ENCODE data around the gene COL4A3.

Gene COL4A3

GRCh38 chr2:227163998-227164762 is at the start of gene COL4A3, which contains the start of gene COL4A4:
TSS of gene COL4A3 (plus strand) at chr2:227164624. CDS start at chr2:227164727, 103 bp downstream.
TSS of gene COL4A4 (minus strand) at chr2:227164205. CDS start at chr2:227147483, 16,722 bp downstream.
- DNase-seq: no peak

GRCh38 chr2:227115761-227116160 is 48.7 kb upstream of the COL4A3 start:
- no peak for DNase-seq

- DNase-seq: no peak
Observed at GRCh38 chr2:227117027-227117426, 47.4 kb upstream of the COL4A3 start.

- DNase-seq: no peak
Observed at GRCh38 chr2:227117852-227118251, 46.6 kb upstream of the COL4A3 start.

- no peak for DNase-seq
Observed at GRCh38 chr2:227118353-227118752, 46.1 kb upstream of the COL4A3 start.

- no peak for DNase-seq
Observed at GRCh38 chr2:227123697-227124096, 40.7 kb upstream of the COL4A3 start.

- DNase-seq: no peak
Observed at GRCh38 chr2:227124811-227125210, 39.6 kb upstream of the COL4A3 start.

GRCh38 chr2:227125506-227125905 is 38.9 kb upstream of the COL4A3 start:
- DNase-seq: no peak

- DNase-seq: no peak
Observed at GRCh38 chr2:227127201-227127600, 37.2 kb upstream of the COL4A3 start.

GRCh38 chr2:227130636-227131035 is 33.8 kb upstream of the COL4A3 start:
- DNase-seq: no peak

GRCh38 chr2:227132986-227133385 is 31.4 kb upstream of the COL4A3 start:
- DNase-seq: no peak

GRCh38 chr2:227134591-227134990 is 29.8 kb upstream of the COL4A3 start:
- no peak for DNase-seq

GRCh38 chr2:227141301-227141700 is 23.1 kb upstream of the COL4A3 start:
- no peak for DNase-seq

- no peak for DNase-seq
Observed at GRCh38 chr2:227143895-227144294, 20.5 kb upstream of the COL4A3 start.

- no peak for DNase-seq
Observed at GRCh38 chr2:227146456-227146855, 18.0 kb upstream of the COL4A3 start.

GRCh38 chr2:227147023-227147422 is 17.4 kb upstream of the COL4A3 start:
- DNase-seq: no peak

- DNase-seq: no peak
Observed at GRCh38 chr2:227148106-227148505, 16.3 kb upstream of the COL4A3 start.

- no peak for DNase-seq
Observed at GRCh38 chr2:227150222-227150936, 14.0 kb upstream of the COL4A3 start.

GRCh38 chr2:227152093-227152766 is 12.2 kb upstream of the COL4A3 start:
- DNase-seq: no peak

- DNase-seq: no peak
Observed at GRCh38 chr2:227153307-227153706, 11.1 kb upstream of the COL4A3 start.

- no peak for DNase-seq
Observed at GRCh38 chr2:227153758-227154486, 10.5 kb upstream of the COL4A3 start.

GRCh38 chr2:227154986-227155774 is 9.2 kb upstream of the COL4A3 start:
- DNase-seq: no peak
